ENCODE data around the gene TENT4B.
"Not testable (repeated sequence)": the region's sequence is repeated elsewhere in the genome, so short reads cannot be mapped to it uniquely, and the experiment has no call there.

TENT4B gene

DNA sequence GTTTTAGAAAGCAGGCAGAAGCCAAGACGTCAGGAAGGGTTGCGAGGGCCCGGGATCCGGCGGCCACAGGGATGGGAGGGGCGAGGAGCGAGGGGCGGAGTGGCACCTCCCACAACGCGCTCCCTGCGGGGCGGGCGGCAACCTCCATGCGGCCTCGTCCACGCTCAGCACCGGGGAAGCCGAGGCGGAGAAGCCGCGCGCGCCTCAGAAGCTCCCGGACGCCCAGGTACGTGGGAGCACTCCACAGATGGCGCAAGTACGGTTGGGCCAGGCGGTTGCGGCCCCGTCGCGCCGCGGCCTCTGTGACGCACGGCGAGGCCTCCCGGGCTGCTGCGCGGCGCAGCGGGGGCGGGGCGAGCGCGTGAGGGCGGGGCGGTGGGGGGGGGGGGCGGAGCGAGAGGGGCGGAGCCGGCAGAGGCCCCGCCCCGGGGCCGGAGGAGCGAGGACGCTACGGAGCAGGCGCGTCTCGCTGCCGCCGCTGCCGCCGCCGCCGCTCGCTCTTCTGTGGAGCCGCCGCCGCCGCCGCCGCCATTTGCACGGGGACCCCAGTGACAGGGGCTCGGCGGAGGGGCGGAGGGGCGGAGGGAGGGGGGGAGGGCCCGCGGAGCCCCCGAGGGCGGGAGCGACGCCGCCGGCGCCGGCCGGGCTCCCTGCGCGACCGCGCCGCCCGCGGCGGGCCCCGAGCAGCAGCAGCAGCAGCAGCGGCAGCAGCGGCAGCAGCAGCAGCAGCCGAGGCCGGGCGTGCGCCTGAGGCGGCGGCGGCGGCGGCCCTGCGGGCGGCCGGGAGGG is at the start of gene TENT4B:
TENT4B (plus strand) TSS at position 500 of the 789 bp plus-strand sequence. CDS start 316 bp downstream, outside the sequence.
- in situ Hi-C loops (cut with MboI; ENCODE audit: low sequenced_read_pairs): no loop called here

DNA sequence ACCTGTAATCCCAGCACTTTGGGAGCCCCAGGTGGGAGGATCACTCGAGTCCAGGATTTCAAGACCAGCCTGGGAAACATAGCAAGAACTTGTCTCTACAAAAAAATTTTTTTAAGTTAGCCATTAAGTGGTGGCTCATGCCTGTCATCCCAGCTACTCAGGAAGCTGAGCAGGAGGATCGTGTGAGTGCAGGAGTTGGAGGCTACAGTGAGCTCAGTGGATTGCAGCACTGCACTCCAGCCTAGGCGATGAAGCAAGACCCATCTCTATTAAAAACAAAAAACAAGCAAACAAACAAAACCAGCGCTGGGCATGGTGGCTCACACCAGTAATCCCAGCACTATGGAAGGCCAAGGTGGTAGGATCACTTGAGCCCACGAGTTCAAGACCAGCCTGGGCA is 49.3 kb upstream of the TENT4B start:
- in situ Hi-C loops (cut with MboI; ENCODE audit: low sequenced_read_pairs): no loop called here

DNA sequence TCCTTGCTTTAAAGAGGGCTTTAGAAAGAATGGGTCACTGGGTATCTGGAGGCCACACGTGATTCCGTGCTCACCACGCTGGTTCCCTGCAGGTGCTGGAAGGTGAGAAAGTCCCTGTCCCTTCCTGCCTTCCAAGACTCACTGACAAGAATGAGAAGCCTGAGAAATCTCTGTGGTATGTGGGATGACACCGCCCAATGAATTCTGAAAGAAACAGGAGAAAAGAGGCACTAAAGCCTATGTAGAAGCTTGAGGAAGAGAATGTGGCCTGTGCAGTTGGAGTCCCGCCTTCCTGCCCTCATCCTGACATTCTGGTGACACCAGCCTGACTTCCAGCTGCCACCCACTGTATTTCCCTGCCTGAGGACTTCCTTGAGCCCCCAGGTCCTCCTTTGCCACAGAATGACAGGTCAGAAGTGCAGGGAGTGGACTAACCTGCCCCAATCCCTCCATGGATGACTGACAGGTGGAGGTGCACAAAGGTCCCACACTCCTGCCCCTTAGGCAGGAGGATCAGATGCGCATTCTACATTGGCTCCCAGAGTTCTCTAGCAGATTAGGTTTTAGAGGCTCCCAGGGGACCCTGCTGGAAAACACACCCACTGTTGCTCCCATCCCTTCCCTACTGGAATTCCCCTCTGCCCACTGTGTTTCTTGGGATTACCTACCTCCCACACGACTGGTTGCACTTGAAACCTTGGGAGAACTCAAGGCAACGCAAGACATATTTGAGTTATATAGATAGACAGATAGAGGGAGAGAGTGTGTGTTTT is 38.6 kb upstream of the TENT4B start:
- in situ Hi-C loops (cut with MboI; ENCODE audit: low sequenced_read_pairs): no loop called here

DNA sequence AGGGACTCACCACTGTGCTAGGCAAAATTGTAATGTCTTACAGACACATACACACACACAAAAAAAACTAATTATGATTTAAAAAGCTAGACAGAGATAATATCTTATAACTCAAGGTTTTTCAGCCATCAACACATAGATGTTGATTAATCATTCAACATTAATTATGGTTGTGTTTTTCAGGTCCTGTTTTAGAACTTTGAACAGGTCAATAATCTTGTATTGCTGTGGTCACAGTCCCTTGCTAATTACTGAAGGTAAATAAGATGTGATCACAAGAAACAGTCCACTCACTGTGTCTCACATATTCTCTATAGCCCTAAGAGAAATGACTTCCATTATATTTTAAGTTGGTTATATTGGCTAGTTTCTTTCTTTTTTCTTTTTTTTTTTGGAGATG is 32.4 kb upstream of the TENT4B start:
- in situ Hi-C loops (cut with MboI; ENCODE audit: low sequenced_read_pairs): no loop called here

DNA sequence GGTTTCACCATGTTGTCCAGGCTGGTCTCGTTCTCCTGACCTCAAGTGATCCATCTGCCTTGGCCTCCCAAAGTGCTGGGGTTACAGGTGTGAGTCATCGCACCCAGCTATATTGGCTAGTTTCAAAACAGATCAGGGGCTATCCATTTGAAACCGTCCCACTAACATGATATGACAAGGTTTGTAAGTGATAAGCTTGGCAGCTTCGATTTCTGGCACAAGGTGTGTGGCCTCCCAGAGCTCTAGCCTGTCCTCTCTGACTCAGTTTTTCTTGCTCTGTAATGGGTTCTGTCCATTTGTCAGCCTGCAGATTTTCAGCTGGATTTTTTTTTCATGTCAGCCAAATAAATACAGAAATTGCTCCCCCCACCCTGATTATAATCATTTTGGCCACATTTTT is 31.8 kb upstream of the TENT4B start:
- in situ Hi-C loops (cut with MboI; ENCODE audit: low sequenced_read_pairs): no loop called here

GRCh38 chr16:50121721-50122445 is 31.2 kb upstream of the TENT4B start:
- in situ Hi-C loops (cut with MboI; ENCODE audit: low sequenced_read_pairs): no loop called here

DNA sequence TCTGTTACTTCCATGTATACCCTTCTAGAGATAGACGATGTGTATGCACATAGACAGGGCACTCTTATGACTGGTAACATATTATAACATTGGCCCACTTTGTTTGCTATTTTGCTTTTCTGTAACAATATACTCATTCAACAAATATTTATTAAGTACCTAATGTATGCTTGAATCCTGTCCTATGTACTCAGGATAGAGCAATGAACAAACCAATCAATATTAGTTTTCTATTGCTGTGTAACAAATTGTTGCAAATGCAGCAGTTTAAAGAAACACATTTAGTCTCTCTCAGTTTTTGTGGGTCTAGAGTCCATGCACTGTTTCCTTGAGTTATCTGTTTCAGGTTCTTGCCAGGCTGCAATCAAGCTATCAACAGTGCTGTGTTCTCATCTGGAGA is 29.7 kb upstream of the TENT4B start:
- in situ Hi-C loops (cut with MboI; ENCODE audit: low sequenced_read_pairs): no loop called here

DNA sequence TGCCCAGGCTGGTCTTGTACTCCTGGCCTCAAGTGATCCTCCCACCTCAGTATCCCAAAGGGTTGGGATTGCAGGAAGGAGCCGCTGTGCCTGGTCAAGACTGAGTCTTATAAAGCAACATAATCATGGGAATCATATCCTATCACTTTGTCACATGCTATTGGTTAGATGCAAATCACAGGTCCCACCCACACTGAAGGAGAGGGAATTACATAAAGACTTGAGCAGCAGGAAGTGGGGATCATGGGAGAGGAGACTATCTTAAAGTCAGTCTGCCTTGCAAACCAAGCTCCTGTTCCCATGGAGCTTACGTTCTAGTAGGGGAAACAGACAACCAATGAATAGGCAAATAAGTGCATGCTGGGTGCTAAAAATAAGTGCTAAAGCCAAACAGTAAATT is 28.3 kb upstream of the TENT4B start:
- in situ Hi-C loops (cut with MboI; ENCODE audit: low sequenced_read_pairs): no loop called here

DNA sequence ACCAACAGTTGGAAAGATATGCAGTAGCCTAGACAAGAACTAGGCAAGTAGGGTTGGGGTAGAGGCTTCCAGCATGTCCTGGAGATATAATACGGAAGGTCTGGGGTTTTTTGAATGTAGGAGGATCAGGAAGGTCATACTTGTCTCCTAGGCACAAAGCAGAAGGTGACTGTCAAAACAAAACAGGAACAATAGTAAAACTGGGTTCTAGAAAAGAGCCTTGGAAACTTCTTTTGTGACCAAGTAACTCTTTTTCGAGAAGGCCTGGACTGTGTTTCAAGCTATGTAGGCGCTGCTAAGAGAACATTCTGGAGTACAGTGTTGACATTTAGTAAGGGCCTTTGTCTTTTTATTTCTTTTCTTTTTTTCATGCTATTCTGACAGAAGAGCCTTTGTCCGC is 26.9 kb upstream of the TENT4B start:
- in situ Hi-C loops (cut with MboI; ENCODE audit: low sequenced_read_pairs): no loop called here

DNA sequence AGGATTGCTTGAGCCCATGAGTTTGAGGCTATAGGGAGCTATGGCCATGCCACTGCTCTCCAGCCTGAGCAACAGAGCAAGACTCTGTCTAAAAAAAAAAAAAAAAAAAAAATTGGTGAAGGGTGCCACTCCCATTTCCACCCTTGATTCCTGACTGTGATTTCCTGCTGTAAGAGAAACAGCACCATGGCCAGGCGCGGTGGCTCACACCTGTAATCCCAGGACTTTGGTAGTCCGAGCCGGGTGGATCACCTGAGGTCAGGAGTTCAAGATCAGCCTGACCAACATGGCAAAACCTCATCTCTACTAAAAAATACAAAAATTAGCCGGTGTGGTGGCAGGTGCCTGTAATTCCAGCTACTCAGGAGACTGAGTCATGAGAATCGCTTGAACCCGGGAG is 20.5 kb upstream of the TENT4B start:
- in situ Hi-C loops (cut with MboI; ENCODE audit: low sequenced_read_pairs): not testable (repeated sequence)

DNA sequence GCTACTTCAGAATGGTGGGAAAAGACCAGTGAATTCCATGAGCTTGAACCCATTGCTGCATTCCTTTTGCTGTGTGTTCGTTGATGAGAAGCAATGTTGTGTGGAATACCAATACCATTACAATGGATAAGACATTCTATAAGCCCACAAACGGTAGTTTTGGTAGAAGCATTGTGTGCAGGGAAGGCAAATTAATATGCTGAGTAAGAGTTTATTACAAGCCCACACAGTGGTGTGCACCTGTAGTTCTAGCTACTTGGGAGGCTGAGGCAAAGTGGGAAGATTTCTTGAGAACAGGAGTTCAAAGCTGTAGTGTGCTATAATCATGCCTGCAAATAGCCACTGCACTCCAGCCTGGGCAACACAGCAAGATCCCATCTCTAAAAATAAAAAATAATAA is 19.9 kb upstream of the TENT4B start:
- in situ Hi-C loops (cut with MboI; ENCODE audit: low sequenced_read_pairs): no loop called here

DNA sequence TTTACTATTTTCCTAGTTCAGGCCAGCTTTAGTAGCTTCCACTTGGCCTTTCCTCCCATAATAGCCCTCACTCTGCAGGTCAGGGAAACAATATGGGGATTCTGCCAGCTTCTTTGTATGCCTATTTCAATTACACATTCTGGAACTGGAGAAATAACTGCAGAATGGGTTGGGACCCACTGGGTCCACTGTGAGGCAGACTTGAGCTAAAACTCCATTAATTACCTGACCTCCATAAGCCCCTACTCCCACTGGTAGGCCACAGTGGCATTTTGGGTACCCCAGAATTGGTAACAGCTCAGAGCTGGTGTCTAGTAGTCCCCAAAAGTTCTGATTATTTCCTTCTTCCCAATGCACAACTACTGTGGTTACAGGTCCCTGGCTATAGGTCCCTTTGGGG is 16.7 kb upstream of the TENT4B start:
- in situ Hi-C loops (cut with MboI; ENCODE audit: low sequenced_read_pairs): no loop called here

GRCh38 chr16:50137268-50137667 is 15.8 kb upstream of the TENT4B start:
- in situ Hi-C loops (cut with MboI; ENCODE audit: low sequenced_read_pairs): no loop called here

- in situ Hi-C loops (cut with MboI; ENCODE audit: low sequenced_read_pairs): no loop called here
These were observed 13.5 kb upstream of the TENT4B start for GRCh38 chr16:50139580-50139979.

GRCh38 chr16:50144211-50144610 is 8.9 kb upstream of the TENT4B start:
- in situ Hi-C loops (cut with MboI; ENCODE audit: low sequenced_read_pairs): no loop called here

GRCh38 chr16:50146479-50147435 is 6.3 kb upstream of the TENT4B start:
- in situ Hi-C loops (cut with MboI; ENCODE audit: low sequenced_read_pairs): no loop called here

DNA sequence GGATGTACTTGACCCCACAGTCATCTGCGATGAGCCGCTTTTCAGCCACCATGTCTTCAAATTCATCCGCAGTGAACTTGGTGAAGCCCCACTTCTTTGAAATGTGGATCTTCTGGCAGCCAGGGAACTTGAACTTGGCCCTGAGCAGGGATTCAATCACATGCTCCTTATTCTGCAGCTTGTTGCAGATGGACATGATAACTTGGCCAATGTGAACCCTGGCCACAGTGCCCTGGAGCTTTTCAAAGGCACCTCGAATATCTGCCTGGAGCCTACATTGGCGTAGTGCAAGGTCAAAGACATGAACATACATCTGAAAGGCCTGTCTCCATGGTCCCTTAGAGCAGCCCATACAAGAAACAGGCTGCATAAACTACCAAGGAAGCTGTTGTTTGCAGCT is 1.8 kb upstream of the TENT4B start:
- in situ Hi-C loops (cut with MboI; ENCODE audit: low sequenced_read_pairs): no loop called here

- in situ Hi-C loops (cut with MboI; ENCODE audit: low sequenced_read_pairs): no loop called here
These were observed 1.4 kb upstream of the TENT4B start for GRCh38 chr16:50151756-50152155.

DNA sequence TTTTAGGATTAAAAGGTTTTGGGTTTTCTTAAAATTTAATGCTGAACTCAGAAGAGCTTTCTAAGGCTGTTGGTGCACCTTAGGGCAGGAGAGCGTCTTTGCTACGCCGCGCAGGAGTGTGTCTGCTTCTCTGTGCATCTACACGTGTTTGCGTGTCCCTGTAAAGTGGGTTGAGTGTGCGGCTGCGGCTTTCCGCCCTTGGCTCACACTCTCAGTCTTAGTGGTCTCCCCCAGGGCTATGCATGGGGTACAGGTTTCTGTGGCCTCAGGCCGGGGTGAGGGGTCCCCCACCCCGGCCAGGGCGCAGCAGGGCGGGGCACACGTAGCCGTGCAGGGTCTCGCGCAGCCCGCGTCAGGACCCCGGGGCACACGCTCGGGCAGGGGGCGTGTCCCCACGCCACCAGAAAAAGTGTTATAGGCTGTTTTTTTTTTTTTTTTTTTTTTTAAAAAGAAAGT is 727 bp upstream of the TENT4B start:
- in situ Hi-C loops (cut with MboI; ENCODE audit: low sequenced_read_pairs): no loop called here

GRCh38 chr16:50153596-50154419 is 702 bp downstream of the TENT4B start:
- in situ Hi-C loops (cut with MboI; ENCODE audit: low sequenced_read_pairs): no loop called here
